Measurements from ENCODE around the gene INTS1.
A peak's percentile ranks its signal among the peaks of the same experiment; 100 is the strongest.
"Not testable (repeated sequence)": the region's sequence is repeated elsewhere in the genome, so short reads cannot be mapped to it uniquely, and the experiment has no call there.

The INTS1 gene

DNA sequence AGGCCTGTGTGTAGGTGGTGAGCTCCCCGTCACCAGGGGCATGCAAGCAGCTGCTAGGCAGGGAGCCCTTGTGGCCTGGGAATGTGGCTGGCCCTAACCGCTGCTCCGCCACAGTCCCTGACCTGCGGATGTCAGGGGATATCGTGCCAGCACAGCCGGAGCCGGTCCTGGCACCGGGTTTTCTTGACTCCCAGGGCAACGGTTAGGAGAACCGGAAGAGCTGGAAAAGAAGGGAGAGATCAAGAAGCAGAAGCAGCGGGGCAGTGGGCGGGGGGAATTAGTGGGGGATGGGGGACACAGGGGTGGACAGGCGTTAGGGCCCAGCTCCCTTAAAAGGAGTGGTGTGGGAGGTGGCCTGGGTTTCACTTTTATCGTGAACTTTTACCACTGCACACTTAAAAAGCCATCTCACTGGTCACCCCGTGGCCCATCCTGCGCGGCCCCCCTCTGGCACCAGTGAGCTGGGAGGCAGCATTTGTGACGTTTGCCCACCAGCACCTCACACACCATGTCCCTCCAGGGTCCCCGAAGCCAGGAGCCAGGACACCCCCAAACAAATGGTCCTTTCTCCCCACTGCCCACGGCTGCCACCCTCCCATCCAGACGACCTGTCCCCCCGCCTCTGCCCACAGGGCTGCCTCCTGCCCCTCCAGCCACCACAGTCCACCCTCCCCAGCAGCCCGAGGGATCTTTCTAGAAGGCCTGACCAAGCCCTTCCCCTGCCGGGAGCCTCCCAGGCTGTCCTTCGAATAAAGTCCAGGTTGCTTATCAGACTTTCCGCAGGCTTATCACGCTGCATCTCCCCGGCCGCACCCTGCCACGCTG, 43.2 kb downstream of the INTS1 start:
- DNase-seq (ENCODE audit: low spot score), result peak; percentile 59

DNA sequence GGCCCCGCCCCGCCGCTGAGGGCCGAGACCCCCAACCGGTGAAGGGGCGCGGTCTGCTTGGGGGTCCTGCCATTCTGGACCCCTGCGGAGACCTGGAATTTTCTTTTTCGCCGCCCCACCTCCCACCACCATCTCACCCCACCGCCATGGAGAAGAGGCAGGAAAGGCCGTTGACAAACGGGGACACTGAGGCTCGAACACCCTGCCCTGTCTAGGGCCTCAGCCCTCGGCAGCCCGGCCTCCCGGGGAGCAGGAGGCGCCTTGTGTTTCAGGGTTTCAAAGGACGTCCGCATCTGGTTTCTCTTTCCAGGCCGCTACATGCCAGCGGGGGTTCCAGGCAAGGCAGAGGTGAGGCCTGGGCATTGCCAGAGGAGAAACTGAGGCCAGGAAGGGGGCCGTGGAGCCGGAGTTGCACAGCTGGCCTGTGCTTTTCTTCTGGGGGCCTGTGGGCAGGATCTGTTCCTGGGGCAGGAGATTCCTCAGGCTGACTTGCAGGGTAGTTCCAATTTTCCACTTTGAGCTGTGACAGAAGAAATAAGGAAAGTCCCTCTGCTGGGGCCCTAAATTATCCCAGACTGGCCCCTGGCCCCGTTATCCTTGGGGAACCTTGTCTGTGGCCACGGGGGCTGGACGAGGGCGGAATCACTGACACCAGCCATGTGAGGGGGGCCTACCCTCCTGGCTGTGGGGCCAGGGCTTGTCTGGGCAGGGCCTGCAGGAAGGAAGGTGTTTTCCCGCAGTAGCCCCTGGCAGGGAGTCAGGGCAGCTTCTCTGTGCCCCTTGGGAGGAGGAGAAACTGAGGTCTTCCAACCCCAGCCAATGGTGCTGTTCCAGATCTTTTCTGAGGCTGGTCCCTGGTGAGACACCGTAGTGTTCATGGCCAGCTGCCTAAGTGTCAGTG, 44.0 kb downstream of the INTS1 start:
- no peak for DNase-seq (ENCODE audit: low spot score)

- DNase-seq (ENCODE audit: low spot score), result peak; percentile 98
These were observed 44.7 kb downstream of the INTS1 start for GRCh38 chr7:1459512-1459892.

DNA sequence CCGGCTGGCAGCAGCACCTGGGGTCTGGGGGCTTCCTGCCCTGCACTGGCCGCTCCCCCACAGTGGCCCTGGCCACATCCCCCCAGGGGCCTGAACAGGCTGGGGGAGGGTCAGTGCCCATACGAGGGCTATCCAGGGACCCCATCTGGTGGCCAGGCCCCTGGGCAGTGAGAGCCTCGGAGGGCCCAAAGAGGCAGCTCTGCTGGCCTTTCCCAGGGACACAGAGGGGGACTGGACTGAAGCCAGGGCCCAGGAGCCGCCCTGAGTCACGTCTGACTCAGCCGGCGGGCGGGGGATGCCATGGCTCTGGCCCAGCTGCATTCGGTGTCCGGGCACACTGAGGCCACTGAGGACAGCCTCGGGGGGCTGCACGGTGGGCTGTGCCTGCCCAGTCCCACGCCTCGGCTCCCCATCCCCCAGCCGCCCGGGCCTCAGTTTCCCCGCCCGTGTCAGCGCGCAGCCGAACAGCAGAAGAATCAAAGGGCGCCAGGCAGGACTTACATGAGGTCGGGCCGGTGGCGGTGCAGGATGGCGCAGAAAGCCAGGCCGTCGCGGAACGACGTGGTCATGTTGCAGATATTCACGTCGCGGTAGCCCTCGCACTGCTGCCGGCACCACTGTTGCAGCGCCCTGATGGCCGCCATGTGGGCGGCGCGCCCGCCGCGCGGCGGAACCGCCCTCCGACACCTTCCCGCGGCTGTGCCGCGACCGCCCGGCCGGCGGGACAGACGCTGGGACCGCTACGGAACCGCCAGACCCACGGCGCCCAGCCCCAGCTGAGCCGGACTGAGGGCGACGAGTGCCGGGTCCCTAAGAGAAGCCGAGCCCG, 45.3 kb downstream of the INTS1 start, which contains the start of gene MICALL2:
Gene MICALL2 (minus strand): TSS at position 788 of the 829 bp plus-strand sequence. CDS start 144 bp downstream, at position 644.
- no peak for DNase-seq (ENCODE audit: low spot score)

DNA sequence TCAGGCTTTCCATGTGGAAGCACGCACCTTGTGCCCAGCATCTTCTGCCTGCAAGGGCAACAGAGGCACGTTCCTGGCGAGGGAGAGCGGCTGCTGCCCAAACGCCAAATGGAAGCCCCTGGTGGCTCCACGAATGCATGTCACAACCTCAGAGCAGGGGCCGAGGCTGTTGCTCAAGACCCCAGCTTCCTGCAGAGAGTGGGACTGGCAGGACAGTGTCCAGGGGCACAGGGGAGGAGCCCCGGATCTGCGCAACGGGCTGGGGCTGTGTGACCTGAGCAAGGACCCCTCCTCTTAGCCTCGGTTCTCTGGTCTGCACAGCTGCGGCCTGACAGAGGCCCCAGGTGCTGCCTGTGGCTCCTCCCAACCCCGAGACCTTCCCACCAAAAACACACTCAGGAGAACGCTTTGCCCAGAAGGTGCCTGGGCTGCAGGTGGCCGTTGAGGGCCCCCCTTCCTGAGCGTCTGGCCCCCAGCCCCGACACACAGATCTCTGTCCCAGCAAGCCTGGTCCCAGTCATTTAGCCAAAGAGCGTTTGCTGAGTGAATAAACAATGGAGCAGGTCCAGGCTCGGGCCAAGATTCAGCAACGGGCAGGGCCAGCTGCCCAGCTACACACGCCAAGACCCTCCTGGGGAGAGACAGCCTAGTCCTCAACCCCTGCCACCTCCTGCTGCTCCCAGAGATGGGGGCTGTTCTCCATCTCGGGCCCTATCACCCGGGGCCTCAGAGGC, 46.1 kb downstream of the INTS1 start:
- no peak for DNase-seq (ENCODE audit: low spot score)

GRCh38 chr7:1457059-1457948, 46.9 kb downstream of the INTS1 start:
- no peak for DNase-seq (ENCODE audit: low spot score)

DNA sequence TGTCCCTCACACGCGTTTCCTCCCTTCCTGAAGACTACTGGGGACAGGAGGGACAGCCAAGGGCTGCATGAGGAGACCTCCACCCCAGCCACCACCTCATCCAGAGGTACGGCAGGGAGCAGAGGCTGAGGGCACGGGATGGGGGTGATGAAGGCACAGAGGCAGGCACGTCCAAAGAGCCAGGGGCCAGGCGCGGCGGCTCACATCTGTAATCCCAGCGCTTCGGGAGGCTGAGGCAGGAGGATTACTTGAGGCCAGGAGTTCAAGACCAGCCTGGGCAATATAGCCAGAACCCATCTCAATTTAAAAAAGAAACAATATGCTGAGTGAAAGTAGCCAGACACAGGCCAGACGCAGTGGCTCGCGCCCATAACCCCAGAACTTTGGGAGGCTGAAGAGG, 48.2 kb downstream of the INTS1 start:
- no peak for DNase-seq (ENCODE audit: low spot score)

DNA sequence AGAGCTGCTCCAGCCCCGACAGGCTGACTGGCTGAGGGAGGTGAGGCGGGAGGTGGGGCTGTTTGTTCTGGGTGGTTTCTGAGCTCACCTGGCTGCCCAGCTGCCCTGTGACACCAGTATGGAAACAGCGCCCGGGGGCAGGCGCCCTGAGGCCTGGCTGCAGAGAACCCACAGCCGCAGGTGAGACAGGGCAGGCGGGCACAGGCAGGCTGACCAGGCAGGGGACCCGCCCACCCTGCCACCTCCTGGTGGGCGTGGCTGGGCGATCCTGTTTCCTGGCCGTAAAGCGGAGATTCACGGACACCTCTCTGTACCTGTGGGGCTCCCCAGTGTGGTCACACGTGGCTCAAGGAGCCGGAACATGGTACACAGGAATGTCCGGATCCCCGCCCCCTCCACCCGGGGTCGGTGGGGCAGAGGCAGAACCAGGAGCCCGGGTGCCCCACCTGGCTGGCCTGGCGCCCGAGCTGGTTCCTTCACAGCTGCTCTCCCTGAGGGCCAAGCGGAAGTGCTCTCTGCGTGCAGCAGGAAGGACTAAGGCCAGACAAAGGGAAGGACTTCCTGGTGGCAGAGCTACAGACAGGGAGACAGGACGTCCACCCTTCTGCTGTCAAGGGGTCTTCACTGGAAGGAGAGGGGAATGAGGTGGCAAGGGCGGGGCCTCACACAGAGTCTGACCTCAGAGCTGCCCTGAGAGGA, 48.8 kb downstream of the INTS1 start:
- DNase-seq (ENCODE audit: low spot score), result no peak

DNA sequence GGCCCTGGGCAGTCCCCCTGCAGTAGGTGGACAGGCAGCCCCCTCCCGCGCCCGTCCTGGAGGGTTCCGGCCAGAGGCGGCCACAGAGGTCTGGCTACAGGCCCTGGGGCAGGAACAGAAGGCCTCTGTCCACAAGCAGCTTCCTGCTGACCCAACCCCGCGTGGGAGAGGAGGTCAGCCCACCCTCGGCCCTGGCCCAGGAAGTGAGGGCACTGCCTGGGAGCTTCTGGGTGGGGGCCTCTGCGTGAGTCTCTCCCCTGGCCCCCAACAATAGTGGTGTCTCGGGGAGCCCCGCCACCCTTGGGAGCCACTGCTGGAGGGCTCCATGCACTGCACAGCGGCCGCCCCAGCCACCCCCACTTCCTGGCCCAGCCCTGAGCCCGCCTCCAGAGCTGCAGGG, 49.6 kb downstream of the INTS1 start:
- DNase-seq (ENCODE audit: low spot score), result no peak

DNA sequence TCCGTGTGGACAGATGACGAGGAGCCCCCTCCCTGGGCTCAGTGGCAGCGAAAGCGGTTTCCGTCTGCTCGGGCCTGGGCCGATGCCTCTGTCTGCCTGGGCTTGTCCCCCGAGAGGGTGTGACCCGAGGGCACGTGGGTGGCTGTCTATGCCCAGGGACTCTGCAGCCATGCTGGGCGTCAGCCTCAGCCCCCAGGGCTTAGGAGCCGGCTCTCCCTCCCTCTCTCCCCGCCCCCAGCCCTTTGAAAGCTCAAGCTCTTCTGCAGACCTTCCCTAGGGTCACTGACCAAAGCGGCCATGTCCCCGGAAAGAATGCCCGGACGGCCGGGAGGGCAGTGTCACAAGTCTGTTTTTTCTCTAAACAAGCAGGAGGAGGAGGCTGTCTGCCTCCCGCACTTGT, 52.0 kb downstream of the INTS1 start:
- no peak for DNase-seq (ENCODE audit: low spot score)

GRCh38 chr7:1450987-1451386, 53.2 kb downstream of the INTS1 start:
- DNase-seq (ENCODE audit: low spot score), result no peak

DNA sequence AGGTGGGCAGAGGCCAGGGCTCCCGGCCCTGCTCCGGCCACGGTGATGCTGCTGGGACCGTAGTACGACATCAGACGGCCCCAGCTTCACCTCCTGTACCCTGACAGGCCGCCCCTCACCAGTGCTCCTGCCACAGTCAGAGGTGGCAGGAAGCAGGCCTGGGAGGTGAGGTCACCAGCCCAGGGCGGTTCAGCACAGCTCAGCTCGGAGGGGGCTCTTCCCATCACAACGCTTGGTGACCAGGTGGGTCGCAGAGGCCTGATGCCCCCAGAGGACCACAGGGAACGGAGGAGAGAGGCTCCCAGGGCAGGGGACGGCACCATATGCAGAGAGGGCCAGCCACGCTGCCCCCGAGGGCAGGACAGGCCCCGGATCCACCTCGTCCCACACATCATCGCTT, 53.8 kb downstream of the INTS1 start:
- no peak for DNase-seq (ENCODE audit: low spot score)

DNA sequence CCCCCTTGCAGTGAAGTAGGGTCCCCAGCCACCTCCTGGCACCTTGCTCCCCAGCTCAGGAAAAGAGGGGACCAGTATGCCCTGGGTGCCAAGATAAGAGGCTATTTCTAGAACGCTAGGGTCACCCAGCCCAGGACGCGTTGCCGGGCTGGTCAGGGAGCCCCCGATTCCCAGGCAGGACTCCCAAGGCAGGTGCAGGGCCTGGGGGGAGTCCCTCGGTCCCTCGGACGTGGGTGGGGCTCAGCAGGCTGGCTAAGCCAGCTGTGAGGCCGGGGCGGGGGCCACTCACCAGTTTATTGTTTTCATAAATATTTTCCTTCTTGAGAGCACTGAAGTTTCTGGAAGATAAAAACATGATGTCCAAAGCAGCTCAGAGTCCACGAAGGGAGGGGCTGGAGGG, 54.2 kb downstream of the INTS1 start:
- DNase-seq (ENCODE audit: low spot score), result no peak

- DNase-seq (ENCODE audit: low spot score), result no peak
These were observed 54.7 kb downstream of the INTS1 start for GRCh38 chr7:1449501-1449900.

GRCh38 chr7:1448958-1449357, 55.2 kb downstream of the INTS1 start:
- no peak for DNase-seq (ENCODE audit: low spot score)

DNA sequence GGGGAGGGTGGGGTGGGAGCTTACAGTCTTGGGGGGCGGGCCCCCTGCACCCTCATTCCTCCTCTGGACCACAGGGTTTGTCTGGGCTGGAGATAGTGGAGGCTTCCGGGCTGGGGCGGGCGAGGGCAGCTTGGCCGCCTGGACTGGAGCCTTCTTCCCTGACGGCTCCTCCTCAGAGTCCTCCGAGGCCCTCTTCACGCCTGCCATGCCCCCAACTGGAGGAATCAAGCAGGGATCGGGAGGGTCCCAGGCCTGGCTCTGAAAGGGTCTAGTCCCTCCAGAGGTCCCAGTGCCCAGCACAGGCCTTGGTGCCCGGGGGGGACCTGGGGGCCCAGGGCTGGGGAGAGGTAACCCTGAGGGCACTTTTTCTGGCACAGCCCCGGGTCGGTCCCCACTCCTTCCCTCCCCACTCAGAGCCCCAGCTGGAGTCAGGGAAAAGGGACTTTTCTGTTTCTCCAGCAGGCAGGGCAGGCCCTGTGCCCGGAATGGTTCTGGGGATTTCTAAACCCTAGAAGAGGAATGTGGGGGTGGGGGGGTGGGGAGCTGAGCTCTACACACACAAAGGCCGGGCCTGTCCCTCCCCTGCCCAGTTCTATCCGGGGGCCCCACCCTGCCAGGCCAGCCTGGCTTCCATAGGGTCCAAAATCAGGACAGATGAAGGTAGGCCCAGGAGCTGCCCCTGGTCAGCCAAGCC, 56.5 kb downstream of the INTS1 start:
- DNase-seq (ENCODE audit: low spot score), result no peak

DNA sequence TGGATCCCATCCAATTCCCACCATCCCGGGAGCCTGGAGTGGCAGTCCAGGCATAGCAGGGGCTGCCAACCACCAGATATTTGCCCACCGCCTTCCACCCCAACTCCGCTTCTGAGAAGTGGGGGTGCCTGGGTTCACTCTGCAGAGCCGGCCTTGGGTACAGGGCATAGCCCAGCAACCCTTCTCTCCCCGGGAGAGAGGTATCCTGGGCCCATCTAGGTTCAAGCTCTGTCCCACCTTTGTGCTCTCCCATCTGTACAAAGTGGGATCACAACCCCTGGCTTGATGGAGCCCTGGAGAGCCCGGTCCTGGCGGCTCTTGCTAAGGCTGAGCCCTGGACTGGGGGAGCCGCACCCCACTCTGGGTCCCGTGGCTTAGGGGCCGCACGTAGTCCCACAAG, 57.1 kb downstream of the INTS1 start:
- DNase-seq (ENCODE audit: low spot score), result no peak

DNA sequence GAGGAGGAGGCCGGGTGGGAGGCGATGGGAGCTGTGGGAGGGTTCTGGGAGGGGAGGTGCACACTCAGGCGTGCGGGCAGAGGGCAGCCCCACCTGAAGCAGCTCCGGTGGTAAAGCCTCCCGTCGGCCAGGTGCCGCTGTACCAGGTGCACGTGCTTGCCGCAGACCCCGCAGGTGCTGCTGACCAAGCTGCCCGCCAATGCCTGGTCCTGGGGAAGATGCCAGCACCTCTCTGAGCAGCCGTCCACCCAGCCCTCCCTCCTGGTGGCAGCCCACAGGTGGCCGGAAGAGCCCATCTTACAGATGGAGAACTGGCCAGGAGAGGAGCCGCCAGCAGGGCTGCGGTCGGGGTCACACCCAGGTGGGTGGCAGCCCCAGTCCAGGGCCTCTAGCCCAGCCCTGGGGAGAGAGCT, 57.6 kb downstream of the INTS1 start:
- no peak for DNase-seq (ENCODE audit: low spot score)

- not testable (repeated sequence) for DNase-seq (ENCODE audit: low spot score)
These were observed 58.2 kb downstream of the INTS1 start for GRCh38 chr7:1446026-1446425.

All from cerebellar cortex (tissue), 1 donor.